H1 (cell line): ENCODE data around the gene VGF. TPM values are rescaled to one million over a fixed set of nuclear protein-coding genes. Genes with fewer than 3 reads are reported as not detected.
A peak's percentile ranks its signal among the peaks of the same experiment; 100 is the strongest.

ENCODE experiments used
- HDAC6 ChIP-seq: IDR thresholded peaks from one replicate; pipeline ENCODE4 v1.7.1; 2012; ENCODE audit warnings: low read depth, mild to moderate bottlenecking, inconsistent platforms, low read length, moderate library complexity
- RFX5 ChIP-seq: IDR thresholded peaks from 2 replicates; pipeline ENCODE4 v1.6.1; 2011; ENCODE audit warnings: low read depth, low read length, improper control_type of control experiment, borderline replicate concordance
- SIRT6 ChIP-seq: IDR thresholded peaks from one replicate; pipeline ENCODE4 v1.7.1; 2012; ENCODE audit warnings: low read length, inconsistent platforms
- polyA plus RNA-seq, 7 experiments: library from polyadenylated mRNA; depleted of rRNA in 3 of 7; stranded (reverse) in 5 of 7; unstranded in 2 of 7; fragments of >200 nt in 5 of 7; fragments of 200-250 nt in 2 of 7; gene quantifications; 1 replicate in 5 of 7; 2 replicates in 1 of 7; 4 replicates in 1 of 7; pipeline versions ENCODE4 v1.2.1 to v1.2.3, GENCODE V29; 2011 to 2013; ENCODE audit warnings: missing spikeins in 2 of 7, mixed read lengths in 2 of 7
- total RNA-seq: library from RNA; stranded (reverse); fragmentation: NEBNext Ultra II Directional; extraction: Animal tissue kit (Norgen Biotek cat#: 25700); gene quantifications from 2 replicates; pipeline ENCODE4 v1.2.1, GENCODE V29; 2021
- TF ChIP-seq, protein P1 (sequence below): fragments of 300-600 bp; sonication (generic); IDR thresholded peaks from 2 replicates; pipeline ENCODE4 v1.7.1; 2012; ENCODE audit warnings: low read length, moderate library complexity, mild to moderate bottlenecking, inconsistent platforms; ENCODE audit not compliant: insufficient replicate concordance
- TF ChIP-seq, protein P2 (sequence below): IDR thresholded peaks from 2 replicates; pipeline ENCODE4 v1.6.1; 2012; ENCODE audit warnings: inconsistent platforms
- TF ChIP-seq, protein P3 (sequence below), 3 experiments: IDR thresholded peaks; 1 replicate in 2 of 3; 2 replicates in 1 of 3; pipeline versions ENCODE4 v1.5.1 to v1.6.1; 2011; ENCODE audit warnings: low read length in 3 of 3, mild to moderate bottlenecking in 3 of 3, inconsistent platforms in 2 of 3, low read depth in 1 of 3, moderate library complexity in 1 of 3; ENCODE audit not compliant: insufficient read depth in 1 of 3; ENCODE audit errors: control extremely low read depth in 1 of 3

The VGF gene
- total and polyA plus RNA-seq, 2 of the 8 experiments (the other 6 are each of a cell fraction or from before 2014, with no cell fraction given) = 1.6 to 7.0 TPM

DNA sequence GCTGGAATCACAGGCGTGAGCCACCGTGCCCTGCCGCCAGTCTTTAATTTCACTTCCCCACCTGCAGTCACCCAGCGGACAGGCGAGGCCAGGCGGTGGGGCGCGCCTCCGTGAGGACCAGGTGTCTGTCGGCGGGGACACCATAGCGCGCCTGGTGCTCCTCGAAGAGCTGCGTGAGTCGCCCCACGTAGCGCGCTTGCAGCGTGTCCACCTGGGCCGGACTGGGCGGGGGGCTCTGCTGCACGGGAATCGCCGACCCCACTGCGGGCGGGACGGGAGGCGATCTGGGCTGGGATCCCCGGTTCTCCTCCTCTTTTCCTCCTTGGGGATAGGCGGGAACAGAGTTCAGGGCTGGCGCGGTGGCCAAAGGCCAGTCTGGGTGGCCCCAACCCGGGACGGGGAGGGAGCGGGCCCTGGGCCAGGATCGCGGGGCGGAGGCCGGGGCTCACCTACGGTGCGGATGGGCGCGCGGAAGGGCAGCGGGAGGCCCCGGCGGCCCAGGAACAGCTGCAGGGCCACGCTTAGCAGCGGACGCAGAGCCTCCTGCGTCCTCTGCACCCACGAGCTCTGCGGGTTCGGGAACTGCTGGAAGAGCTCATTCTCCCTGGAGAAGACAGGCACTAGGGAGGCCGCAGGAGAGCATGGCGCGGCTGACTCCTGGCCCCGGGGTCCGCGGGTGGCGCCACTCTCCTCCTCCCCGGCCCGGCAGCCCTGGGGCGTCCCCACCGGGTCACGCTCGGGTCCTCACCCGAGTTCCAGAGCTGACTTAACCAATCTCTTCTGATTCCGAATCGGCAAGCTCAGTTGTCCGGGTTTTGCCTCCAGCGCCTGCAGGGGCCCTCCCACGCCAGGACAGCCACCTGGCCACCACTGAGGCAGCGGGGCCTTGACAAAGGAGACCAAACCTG, 36.6 kb upstream of the VGF start (continued):
- TF ChIP-seq, protein P1, sequence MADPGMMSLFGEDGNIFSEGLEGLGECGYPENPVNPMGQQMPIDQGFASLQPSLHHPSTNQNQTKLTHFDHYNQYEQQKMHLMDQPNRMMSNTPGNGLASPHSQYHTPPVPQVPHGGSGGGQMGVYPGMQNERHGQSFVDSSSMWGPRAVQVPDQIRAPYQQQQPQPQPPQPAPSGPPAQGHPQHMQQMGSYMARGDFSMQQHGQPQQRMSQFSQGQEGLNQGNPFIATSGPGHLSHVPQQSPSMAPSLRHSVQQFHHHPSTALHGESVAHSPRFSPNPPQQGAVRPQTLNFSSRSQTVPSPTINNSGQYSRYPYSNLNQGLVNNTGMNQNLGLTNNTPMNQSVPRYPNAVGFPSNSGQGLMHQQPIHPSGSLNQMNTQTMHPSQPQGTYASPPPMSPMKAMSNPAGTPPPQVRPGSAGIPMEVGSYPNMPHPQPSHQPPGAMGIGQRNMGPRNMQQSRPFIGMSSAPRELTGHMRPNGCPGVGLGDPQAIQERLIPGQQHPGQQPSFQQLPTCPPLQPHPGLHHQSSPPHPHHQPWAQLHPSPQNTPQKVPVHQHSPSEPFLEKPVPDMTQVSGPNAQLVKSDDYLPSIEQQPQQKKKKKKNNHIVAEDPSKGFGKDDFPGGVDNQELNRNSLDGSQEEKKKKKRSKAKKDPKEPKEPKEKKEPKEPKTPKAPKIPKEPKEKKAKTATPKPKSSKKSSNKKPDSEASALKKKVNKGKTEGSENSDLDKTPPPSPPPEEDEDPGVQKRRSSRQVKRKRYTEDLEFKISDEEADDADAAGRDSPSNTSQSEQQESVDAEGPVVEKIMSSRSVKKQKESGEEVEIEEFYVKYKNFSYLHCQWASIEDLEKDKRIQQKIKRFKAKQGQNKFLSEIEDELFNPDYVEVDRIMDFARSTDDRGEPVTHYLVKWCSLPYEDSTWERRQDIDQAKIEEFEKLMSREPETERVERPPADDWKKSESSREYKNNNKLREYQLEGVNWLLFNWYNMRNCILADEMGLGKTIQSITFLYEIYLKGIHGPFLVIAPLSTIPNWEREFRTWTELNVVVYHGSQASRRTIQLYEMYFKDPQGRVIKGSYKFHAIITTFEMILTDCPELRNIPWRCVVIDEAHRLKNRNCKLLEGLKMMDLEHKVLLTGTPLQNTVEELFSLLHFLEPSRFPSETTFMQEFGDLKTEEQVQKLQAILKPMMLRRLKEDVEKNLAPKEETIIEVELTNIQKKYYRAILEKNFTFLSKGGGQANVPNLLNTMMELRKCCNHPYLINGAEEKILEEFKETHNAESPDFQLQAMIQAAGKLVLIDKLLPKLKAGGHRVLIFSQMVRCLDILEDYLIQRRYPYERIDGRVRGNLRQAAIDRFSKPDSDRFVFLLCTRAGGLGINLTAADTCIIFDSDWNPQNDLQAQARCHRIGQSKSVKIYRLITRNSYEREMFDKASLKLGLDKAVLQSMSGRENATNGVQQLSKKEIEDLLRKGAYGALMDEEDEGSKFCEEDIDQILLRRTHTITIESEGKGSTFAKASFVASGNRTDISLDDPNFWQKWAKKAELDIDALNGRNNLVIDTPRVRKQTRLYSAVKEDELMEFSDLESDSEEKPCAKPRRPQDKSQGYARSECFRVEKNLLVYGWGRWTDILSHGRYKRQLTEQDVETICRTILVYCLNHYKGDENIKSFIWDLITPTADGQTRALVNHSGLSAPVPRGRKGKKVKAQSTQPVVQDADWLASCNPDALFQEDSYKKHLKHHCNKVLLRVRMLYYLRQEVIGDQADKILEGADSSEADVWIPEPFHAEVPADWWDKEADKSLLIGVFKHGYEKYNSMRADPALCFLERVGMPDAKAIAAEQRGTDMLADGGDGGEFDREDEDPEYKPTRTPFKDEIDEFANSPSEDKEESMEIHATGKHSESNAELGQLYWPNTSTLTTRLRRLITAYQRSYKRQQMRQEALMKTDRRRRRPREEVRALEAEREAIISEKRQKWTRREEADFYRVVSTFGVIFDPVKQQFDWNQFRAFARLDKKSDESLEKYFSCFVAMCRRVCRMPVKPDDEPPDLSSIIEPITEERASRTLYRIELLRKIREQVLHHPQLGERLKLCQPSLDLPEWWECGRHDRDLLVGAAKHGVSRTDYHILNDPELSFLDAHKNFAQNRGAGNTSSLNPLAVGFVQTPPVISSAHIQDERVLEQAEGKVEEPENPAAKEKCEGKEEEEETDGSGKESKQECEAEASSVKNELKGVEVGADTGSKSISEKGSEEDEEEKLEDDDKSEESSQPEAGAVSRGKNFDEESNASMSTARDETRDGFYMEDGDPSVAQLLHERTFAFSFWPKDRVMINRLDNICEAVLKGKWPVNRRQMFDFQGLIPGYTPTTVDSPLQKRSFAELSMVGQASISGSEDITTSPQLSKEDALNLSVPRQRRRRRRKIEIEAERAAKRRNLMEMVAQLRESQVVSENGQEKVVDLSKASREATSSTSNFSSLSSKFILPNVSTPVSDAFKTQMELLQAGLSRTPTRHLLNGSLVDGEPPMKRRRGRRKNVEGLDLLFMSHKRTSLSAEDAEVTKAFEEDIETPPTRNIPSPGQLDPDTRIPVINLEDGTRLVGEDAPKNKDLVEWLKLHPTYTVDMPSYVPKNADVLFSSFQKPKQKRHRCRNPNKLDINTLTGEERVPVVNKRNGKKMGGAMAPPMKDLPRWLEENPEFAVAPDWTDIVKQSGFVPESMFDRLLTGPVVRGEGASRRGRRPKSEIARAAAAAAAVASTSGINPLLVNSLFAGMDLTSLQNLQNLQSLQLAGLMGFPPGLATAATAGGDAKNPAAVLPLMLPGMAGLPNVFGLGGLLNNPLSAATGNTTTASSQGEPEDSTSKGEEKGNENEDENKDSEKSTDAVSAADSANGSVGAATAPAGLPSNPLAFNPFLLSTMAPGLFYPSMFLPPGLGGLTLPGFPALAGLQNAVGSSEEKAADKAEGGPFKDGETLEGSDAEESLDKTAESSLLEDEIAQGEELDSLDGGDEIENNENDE = no peak
- TF ChIP-seq HDAC6 (no peak), SIRT6 (no peak), RFX5 (no peak)
- TF ChIP-seq, protein P2, sequence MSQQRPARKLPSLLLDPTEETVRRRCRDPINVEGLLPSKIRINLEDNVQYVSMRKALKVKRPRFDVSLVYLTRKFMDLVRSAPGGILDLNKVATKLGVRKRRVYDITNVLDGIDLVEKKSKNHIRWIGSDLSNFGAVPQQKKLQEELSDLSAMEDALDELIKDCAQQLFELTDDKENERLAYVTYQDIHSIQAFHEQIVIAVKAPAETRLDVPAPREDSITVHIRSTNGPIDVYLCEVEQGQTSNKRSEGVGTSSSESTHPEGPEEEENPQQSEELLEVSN = peak; percentile 76
- TF ChIP-seq, protein P3, sequence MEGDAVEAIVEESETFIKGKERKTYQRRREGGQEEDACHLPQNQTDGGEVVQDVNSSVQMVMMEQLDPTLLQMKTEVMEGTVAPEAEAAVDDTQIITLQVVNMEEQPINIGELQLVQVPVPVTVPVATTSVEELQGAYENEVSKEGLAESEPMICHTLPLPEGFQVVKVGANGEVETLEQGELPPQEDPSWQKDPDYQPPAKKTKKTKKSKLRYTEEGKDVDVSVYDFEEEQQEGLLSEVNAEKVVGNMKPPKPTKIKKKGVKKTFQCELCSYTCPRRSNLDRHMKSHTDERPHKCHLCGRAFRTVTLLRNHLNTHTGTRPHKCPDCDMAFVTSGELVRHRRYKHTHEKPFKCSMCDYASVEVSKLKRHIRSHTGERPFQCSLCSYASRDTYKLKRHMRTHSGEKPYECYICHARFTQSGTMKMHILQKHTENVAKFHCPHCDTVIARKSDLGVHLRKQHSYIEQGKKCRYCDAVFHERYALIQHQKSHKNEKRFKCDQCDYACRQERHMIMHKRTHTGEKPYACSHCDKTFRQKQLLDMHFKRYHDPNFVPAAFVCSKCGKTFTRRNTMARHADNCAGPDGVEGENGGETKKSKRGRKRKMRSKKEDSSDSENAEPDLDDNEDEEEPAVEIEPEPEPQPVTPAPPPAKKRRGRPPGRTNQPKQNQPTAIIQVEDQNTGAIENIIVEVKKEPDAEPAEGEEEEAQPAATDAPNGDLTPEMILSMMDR (IDR thresholded peaks at IDR 0.05; ENCODE audit: control extremely low read depth in 1 of 3, insufficient read depth in 1 of 3, low read depth in 1 of 3, low read length in 3 of 3) = no peak
